ENCODE results near the gene KCNJ12.
"Not testable (repeated sequence)": the region's sequence is repeated elsewhere in the genome, so short reads cannot be mapped to it uniquely, and the experiment has no call there.

KCNJ12 gene

DNA sequence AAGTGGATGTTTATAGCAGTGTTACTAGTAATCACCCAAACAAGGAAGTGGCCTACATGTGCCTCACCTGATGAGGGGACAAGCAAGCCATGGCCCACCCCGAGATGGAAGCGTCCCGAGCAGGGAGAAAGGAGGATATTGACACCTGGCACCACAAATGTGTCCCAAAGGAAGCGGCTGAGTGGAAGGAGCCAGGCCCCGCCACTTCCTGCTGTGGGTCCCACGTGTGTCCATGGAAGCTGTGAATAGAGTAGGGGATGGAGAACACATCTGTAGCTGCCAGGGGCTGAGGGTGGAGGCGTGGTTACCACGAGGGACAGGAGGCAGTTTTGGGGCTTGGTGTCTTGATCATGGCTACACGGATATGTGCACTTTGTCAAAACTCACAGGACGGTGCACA, 49.2 kb downstream of the KCNJ12 start:
- no peak for DNase-seq

DNA sequence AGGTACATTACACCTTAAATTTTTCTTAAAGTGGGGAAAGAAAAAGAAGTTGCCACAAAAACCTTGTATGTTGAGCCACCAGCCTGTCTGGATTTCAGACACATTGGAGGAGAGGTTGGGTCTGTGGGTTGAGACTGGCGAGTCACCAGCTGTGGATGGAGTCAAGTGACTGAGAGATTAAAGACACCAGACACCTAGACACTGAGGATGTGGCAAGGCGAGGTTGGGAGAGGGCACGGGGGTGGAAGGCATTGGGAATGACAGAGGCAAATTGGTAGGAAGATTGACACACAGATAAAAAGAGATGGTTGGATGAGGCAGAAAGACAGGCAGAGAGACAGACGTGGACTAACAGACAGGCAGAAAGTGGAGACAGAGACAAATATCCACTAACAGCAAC, 49.6 kb downstream of the KCNJ12 start:
- no peak for DNase-seq

DNA sequence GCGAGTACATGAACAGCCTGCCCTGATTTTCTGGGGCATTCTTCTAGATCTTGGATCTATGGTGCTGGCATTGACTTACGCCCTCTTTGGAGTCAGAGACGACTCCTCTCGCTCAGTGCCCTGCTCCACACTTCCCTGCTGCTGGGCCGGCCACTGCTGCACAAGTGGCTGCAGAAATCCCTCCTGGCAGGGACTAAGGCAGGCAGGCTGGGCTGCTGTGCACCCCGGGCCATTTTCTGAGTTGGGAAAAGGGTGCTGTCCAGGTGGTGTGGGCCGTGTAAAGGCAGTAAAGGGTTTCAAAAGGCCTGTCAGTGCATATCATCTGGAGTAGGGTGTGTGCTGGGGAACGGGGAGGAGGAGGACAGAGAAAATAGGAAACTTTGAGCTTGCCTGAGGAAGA, 50.1 kb downstream of the KCNJ12 start:
- not testable (repeated sequence) for DNase-seq

DNA sequence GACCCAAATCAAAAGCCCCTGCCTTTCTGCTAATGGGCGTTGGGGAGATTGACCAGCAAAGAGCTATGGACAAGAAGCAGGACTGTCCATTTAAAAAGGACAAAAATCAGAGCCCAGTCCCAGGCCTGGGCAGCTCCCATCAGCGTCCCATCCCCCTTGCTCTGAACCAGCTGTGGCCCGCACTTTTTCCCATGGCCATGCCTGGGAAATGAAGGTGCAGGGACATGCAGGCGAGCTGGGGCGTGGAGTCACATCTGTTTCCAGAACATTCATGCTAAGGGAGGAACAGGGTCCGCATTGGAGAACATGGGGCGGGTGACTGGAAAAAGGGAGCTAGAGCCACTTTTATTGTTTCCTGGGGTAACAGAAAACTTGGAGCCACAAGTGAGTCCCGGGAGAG, 50.7 kb downstream of the KCNJ12 start:
- DNase-seq = not testable (repeated sequence)

DNA sequence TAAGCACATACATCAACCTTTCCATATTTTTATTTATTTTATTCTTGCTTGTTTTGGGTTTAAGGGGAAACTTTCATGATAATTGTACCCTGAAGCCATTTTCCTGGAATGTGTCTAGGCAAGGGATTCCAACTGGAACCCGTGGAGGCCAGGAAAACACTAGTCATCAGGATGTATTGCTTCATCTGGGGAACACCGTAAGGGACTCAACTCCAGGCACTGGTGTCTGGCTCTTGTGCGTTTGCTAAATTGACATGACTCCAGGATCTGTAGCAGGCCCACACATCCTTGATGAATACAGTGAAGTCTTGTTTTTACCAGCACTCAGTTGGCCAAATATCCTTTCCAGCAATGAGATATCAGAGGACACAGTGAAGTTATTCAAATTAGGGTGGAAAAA, 51.6 kb downstream of the KCNJ12 start:
- not testable (repeated sequence) for DNase-seq

DNA sequence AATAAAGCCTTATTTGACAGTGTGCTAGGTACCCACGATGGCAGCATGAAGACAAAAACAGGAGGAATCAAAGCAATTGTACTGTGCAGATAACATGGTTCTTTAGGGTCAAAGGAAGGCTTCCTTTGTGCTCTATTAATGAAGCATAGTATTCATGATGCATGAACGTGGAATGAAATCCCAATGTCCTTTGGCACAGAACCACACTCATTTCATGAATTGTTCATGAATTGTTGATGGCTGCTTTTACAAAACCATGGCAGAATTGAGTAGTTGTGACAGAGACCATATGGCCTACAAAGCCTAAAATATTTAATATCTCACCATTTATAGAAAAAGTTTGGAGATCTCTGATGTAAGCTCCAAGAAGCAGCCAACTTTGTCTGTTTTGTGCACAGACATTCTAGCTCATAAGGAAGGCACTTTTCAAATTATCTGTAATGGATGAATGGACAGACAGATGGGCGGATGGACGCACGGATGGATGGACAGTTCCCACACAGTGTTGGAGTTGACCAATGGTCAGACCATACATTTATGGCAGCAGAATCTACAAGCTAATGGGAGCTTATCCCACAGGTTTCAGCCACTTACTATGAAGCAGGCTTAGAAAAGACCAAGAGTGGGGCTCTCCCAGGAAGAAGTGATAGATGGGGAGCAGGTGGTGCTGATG, 52.7 kb downstream of the KCNJ12 start:
- DNase-seq = not testable (repeated sequence)

DNA sequence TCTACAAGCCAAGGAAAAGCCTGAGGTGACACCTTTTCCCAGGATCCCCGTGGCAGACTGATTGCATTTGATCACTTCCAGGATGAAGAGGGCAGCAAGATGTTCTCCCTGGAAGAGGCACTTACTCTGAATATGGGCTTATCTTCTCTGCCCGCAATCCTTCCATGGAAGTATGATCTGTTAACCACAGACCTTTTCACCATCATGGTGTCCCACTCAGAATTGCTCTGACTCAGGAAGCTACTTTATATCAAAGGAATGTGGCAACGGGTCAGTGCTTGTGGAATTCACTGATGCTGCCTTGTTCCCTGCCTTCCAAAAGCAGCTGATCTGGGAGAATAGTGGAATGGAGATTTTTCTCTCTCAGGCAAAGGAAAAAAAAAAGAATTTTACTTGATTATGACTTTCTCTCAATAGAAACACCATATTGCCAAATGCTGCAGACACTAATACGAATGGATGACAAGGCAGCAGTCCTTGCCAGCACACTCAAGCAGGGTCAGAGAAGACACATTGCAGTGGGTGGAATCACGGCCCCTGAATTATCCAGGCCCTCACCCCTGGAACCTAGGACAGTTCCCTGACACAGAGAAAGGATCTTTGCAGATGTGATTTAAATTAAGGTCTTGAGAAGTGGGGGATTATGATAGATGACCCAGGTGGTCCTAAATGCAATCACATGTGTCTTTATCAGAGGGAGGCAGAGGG, 53.9 kb downstream of the KCNJ12 start:
- DNase-seq = not testable (repeated sequence)

DNA sequence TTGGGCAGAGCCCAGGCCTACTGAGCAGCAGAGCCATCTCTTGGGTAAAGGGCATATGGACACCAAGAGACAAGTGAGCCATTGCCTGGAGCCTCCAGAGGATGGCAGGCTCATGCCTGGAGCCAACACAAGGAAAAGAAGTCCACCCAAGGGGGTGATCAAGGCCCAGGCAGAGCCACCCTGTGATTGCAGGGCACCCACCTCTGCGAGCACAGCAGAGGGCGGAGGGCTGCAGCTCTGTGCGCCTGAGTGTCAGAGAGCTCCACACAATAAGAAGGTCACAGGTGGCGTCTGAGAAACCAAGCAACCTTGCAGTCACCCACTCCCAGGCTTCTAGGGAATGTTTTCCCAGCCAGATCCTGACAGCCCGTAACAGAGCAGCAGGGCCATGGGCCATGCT, 57.8 kb downstream of the KCNJ12 start:
- DNase-seq = not testable (repeated sequence)

DNA sequence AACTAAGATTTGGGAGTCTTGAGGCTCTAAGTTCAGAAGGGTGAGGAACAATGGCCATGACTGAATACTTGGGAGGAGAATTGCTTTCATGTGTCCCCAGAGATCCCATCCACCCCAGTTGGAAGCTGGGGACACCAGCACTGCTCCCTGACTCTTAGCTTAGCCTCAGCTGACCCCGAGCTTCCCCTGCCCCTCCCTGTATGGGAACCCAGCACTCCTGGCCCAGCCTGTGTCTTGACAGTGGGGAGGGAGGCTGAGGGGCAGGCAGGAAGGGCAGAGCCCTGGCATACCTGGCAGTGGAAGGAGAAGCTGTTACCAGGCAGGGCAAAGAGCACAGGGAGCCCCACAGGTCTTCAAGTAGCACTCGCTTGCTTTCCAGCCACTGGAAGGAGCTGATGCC, 58.8 kb downstream of the KCNJ12 start:
- not testable (repeated sequence) for DNase-seq

DNA sequence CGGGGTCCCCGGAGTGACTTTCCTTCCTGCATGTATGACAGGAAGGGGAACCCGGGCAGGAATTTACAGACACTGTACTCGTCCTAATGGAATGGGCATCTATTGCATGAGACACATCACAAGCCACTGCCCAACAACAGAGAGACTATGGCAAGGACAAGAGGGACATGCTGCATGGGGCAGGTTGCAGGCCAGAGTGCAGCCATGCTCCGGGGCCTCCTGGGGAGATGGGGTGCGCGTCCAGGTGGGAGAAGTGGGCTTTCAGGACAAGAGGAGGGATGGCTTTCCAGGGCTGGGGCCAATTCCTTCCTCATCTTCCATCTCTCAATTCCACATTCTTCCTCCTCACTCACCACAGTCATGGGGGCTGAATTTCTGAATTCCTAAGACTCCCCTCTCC, 60.3 kb downstream of the KCNJ12 start:
- not testable (repeated sequence) for DNase-seq

DNA sequence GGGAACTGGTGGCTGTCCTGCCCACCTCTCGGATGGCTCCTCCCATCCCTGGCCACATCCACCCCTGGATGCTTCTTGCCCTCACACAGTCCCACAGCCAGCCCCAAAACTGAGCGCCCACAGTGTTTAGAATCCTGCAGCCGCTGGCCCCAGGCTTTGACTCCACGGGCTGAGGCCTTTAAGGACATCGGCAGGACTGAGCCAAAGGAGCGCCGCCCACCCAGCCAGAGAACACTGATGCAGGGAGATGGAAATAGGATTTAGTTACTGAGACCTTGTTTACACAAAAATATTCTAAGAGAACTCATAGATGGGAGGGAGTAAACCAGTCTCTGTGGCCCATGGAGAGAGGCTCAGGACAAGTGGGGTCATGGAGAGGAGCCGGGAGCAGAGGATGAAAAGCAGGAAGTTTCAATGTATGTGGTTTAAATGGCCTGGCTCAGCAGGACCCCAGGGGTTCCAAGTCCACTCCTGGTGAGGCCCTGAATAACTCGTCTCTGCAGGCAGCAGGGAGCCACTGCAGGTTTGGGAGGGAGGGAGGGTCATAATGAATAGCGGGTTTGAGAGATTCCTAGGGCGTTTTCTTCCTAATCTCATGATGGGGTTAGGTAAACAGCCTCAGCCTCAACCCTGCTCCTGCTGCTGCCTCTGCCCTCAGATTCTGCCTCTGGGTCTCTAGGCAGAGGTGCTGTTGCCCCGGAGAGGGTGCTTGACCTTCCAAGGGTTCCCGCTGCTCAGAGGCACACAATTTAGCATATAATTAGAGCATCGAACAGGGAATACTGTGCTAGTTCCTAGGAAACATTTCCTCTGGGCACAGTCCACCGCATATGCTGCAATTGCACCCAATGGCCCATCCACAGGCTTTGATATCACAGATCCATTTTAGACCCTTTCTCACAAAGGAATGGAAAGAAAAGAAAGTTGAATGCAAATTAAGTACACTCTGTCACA, 61.0 kb downstream of the KCNJ12 start:
- not testable (repeated sequence) for DNase-seq

DNA sequence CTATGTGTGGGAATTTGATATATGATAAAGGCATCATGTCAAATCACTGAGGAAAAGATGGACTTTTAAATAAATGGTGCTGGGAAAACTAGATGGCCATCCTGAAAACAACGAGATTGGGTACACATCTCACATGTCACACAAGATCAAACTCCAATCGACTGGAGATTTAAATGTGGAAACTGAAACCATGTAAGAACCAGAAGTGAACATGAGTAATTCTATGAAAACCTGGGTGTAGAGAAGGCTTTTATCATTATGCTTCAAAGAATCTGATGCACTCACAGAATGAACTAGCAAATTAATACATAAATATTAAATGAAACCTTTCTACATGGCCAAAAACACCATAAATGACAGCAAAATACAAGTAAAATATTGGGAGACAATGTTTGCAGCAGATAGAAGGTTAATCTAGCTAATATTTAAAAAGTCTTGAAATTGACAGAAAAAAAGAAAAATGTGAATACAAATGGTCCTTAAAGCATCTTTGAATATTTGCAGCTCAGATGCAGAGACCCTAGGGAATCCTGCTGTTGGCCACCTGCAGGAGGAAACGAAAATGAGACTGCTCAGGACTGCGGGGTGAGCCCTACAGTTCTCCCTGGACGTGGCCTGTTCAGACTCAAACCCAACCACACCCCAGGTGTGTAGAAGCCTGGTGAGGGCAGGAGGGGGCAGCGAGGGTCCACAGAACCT, 62.3 kb downstream of the KCNJ12 start:
- not testable (repeated sequence) for DNase-seq

DNA sequence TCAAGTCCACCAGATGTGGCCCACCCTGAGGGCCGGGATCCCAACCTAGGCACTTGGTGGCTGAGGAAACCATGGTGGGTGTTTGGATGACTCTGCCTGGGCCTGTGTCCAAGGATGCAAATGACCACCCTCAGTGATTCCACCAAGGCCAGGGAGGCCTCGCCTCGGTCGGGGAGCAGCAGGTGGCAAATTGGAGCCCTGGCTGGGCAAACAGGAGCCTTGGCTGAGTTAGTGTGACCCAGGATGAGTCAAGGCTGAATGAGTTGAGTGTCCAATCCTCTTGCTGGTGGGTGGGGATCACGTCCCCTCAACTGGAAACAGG, 62.8 kb downstream of the KCNJ12 start:
- DNase-seq = not testable (repeated sequence)

DNA sequence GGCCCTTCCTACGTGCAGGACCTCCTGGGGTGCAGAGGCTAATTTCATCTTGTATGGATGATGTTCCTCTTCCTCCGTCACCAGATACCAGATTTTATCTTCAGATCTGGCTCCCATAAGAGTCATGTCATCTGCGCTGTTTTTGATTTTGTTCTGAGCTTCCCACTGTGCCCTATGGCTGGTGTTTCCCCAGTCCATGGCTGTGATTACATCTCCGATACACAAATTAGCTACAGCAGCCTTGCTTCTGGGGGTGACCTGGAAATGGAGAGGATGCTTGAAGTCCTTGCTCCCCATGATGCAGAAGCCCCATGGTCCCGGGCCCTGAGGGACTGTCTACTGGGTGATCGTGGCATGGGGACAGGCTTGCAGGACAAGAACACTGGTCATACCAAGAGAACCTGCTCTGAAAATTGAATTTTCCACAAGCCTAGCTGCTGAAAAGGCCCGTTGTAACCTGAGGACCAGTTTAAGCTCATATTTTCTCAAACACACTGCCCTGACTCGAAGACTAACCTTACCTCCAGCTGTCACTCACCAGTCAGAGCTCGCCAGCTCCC, 69.0 kb downstream of the KCNJ12 start:
- no peak for DNase-seq

DNA sequence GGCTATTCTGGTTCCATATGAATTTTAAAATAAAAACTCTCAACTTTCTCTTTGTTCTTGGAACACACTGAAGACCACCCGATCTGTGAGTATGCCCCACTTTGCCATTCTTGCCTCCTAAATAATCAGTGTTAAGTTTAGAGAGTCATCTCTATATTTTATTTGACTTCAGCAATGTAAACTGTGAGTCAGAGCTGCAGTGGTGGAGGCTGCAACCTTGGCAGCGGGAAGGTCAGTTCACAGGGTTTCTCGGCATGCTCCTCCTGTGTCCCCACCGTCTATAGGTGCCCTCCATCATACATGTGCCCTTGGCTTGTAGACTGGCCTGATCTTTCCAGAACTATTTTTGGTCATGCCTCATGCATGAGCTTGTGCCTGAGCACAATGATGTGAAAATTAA, 71.4 kb downstream of the KCNJ12 start:
- DNase-seq = not testable (repeated sequence)

DNA sequence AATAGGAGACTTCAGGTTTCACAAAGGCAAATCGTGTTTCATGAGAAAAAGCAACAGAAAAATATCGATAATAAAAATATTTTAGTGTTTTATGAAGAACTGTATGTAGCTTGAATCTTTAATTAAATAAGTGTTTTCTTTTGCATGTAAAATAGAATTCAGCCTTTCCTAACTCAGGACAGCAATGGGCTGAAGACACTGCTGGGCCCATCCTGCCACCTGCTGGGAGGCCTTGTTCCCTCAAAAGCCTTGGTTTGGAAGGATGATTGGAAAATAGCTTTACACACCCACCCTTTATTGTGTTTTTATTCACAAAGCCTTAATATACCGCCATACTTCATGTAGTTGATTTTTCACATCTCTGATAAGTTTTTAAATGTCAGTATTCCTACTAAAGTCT, 73.7 kb downstream of the KCNJ12 start:
- peak in 1 of 2 experiments; percentile 6 for DNase-seq

DNA sequence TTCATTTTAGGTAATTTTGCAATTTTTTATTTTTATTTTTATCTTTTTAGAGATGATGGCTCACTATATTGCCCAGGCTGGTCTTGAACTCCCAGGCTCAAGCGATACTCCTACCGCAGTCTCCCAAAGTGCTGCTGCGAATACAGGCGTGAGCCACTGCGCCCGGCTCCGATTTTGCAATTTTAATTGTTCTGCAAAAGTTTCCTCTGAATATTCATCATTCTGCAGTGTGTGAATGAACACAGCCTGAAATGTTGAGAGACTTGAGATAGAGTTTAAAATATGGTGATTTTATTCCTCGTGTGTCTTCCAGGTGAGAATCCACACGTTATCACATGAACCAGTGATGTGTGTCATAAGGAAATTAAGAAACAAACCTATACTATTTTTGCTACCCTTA, 75.8 kb downstream of the KCNJ12 start:
- no peak for DNase-seq

DNA sequence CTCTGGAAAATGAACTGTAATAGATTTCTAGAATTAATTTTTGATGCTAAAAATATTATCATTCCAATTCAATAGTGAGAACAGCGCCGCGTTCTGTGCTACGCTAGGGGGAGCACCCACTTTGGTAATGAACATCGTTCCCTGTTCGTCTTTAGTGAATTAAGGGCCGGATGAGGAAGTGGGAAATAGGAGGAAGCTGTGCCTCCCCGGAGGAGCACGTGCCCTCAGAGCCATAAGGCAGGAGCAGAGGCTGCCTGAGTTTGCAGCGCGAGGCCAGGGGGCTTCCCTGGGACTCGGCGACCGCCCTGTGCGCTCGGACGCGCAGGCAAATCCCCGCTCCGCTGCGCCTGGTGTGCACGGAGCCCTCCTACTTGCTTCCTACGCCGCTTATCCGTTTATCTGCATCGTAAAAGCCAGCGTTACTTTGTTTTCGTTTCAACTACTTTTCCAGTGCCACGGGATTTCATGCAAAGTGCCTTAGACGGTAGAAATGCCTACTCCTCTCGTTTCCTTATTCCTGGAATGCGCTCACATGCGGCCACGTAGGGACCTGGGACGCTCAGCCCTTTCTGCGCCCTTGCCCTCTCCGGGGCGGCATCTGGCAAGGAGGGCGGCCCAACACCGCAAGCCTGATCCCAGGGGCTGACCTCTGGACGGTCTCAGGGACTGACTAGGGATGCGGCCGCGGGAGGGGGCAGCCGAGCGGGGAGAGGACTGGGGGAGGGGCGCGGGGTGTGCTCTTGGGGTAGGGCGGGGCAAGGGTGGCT, 76.4 kb downstream of the KCNJ12 start:
- peak; percentile 88 to 90 for DNase-seq

DNA sequence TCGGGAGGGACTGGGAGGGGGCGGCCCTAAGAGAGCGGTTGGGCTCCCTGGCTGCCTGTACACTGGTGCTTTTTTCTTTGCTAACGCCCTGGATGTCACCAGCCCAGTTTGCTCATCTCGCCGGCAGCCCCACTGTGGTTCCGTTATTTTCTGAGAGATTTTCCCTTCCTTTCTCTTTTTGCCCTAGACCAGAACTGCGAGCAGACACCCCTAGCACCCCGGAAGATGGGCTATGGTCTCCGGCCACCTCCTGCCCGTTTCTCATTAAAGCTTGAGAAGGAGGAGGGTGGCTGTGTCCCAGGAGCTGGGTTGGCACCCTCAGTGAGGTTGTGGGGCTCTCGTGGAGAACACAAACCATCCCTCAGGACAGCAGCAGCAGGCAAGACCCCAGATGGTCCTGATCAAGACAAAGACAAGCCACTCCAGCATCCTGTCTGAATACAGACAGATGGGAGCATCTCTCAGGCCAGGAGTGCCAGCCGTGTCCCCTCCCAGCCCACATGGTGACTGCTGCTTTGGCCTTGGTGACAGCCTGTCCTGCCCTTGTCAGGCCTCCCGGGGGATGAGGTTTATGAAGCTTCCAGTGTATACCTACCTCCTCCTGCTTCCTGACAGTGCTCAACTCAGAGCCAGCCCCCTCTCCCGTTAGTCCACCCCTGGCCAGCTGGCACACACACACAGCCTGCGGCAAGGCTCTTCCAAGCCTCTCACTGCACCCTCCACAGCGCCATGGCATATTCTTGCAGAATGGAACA, 77.2 kb downstream of the KCNJ12 start:
- DNase-seq = peak; percentile 99 to 100

DNA sequence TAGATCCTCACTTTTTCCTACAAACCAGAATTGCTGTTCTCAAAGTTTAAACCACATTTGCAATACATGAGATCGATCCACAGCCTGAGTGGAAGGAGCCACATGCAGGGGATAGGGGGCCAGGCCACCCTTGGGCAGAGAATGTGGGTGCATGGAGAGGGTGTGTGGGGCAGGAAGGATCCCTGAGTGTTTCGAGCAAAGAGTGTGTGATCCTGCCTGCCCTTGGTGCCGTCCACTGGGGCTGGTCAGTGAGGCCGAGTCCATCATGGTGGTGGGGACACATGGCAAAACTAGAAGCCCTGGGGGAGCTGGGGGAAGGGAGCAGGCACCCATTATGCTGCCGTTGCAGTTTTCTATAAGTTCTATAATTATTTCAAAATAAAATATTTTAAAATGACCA, 77.8 kb downstream of the KCNJ12 start:
- DNase-seq = not testable (repeated sequence)

DNA sequence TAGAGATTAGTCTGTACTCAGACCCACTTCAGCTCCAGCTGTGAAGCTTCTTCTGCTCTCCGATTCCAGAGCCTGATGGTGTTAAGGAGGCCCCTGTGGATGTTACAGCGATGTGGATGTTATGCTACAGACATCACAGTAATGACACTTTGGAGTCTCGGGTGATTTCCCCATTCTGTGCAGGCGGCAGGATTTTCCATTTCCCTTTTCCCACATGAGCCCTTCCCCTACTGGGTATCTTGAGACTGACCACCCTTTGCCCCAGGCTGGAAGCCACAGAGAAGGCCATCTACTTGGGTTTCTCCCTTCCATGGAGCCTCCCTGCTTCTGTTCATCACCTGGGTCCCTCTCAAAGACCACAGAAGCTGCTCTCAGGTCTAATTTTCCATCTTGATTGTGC, 78.3 kb downstream of the KCNJ12 start:
- DNase-seq = peak in 1 of 2 experiments; percentile 71
